Measurements from ENCODE around the gene MAST2.

MAST2 gene

GRCh38 chr1:45987204-45987603, 183.8 kb downstream of the MAST2 start:
- no peak overlapping the region for H3K9ac ChIP-seq (ENCODE audit: low read depth in 1 of 2, low read length in 2 of 2)
- H3K4me3 ChIP-seq (ENCODE audit: low read depth in 1 of 2, low read length in 2 of 2): no peak overlapping the region
- no peaks in the 10 kb centered on the region for H3K9me3 ChIP-seq (ENCODE audit: control insufficient read depth in 1 of 2, low read length in 2 of 2)
- no peaks in the 10 kb centered on the region for H3K36me3 ChIP-seq (ENCODE audit: control insufficient read depth in 1 of 2, insufficient read depth in 2 of 2, low read length in 2 of 2)
- H3K27me3 ChIP-seq (ENCODE audit: control insufficient read depth in 1 of 2, insufficient read depth in 2 of 2, low read length in 2 of 2): no peaks in the 10 kb centered on the region
- peaks cover 3 to 6% of the 10 kb centered on the region in 2 donors for H3K4me1 ChIP-seq (ENCODE audit: control insufficient read depth in 1 of 2, insufficient read depth in 2 of 2, low read length in 2 of 2)
- H3K27ac ChIP-seq (ENCODE audit: low read depth, low read length): no peak overlapping the region

- Histone ChIP-seq H3K9me3 (ENCODE audit: control insufficient read depth in 1 of 2, low read length in 2 of 2) (no peaks in the 10 kb centered on the region), H3K27ac (ENCODE audit: low read depth, low read length) (no peak overlapping the region), H3K27me3 (ENCODE audit: control insufficient read depth in 1 of 2, insufficient read depth in 2 of 2, low read length in 2 of 2) (no peaks in the 10 kb centered on the region), H3K4me1 (ENCODE audit: control insufficient read depth in 1 of 2, insufficient read depth in 2 of 2, low read length in 2 of 2) (no peaks in the 10 kb centered on the region), H3K36me3 (ENCODE audit: control insufficient read depth in 1 of 2, insufficient read depth in 2 of 2, low read length in 2 of 2) (no peaks in the 10 kb centered on the region), H3K4me3 (ENCODE audit: low read depth in 1 of 2, low read length in 2 of 2) (no peak overlapping the region), H3K9ac (ENCODE audit: low read depth in 1 of 2, low read length in 2 of 2) (no peak overlapping the region)
Observed at GRCh38 chr1:45989249-45989648, 185.8 kb downstream of the MAST2 start.

GRCh38 chr1:45994423-45994822, 191.0 kb downstream of the MAST2 start:
- Histone ChIP-seq H3K4me1 (ENCODE audit: control insufficient read depth in 1 of 2, insufficient read depth in 2 of 2, low read length in 2 of 2) (no peaks in the 10 kb centered on the region), H3K9me3 (ENCODE audit: control insufficient read depth in 1 of 2, low read length in 2 of 2) (no peaks in the 10 kb centered on the region), H3K9ac (ENCODE audit: low read depth in 1 of 2, low read length in 2 of 2) (no peak overlapping the region), H3K27me3 (ENCODE audit: control insufficient read depth in 1 of 2, insufficient read depth in 2 of 2, low read length in 2 of 2) (no peaks in the 10 kb centered on the region), H3K36me3 (ENCODE audit: control insufficient read depth in 1 of 2, insufficient read depth in 2 of 2, low read length in 2 of 2) (peaks cover 0 to 6% of the 10 kb centered on the region in 2 donors), H3K4me3 (ENCODE audit: low read depth in 1 of 2, low read length in 2 of 2) (no peak overlapping the region), H3K27ac (ENCODE audit: low read depth, low read length) (no peak overlapping the region)

GRCh38 chr1:45995298-45995697, 191.9 kb downstream of the MAST2 start:
- no peaks in the 10 kb centered on the region for H3K27me3 ChIP-seq (ENCODE audit: control insufficient read depth in 1 of 2, insufficient read depth in 2 of 2, low read length in 2 of 2)
- H3K4me3 ChIP-seq (ENCODE audit: low read depth in 1 of 2, low read length in 2 of 2): no peak overlapping the region
- no peaks in the 10 kb centered on the region for H3K9me3 ChIP-seq (ENCODE audit: control insufficient read depth in 1 of 2, low read length in 2 of 2)
- H3K36me3 ChIP-seq (ENCODE audit: control insufficient read depth in 1 of 2, insufficient read depth in 2 of 2, low read length in 2 of 2): peaks cover 0 to 11% of the 10 kb centered on the region in 2 donors
- no peaks in the 10 kb centered on the region for H3K4me1 ChIP-seq (ENCODE audit: control insufficient read depth in 1 of 2, insufficient read depth in 2 of 2, low read length in 2 of 2)
- H3K9ac ChIP-seq (ENCODE audit: low read depth in 1 of 2, low read length in 2 of 2): no peak overlapping the region
- H3K27ac ChIP-seq (ENCODE audit: low read depth, low read length): no peak overlapping the region

- Histone ChIP-seq H3K4me1 (ENCODE audit: control insufficient read depth in 1 of 2, insufficient read depth in 2 of 2, low read length in 2 of 2) (no peaks in the 10 kb centered on the region), H3K27ac (ENCODE audit: low read depth, low read length) (no peak overlapping the region)
Observed at GRCh38 chr1:45998020-45998617, 194.7 kb downstream of the MAST2 start.

GRCh38 chr1:45999507-45999906, 196.1 kb downstream of the MAST2 start:
- no peak overlapping the region for H3K27ac ChIP-seq (ENCODE audit: low read depth, low read length)
- H3K36me3 ChIP-seq (ENCODE audit: control insufficient read depth in 1 of 2, insufficient read depth in 2 of 2, low read length in 2 of 2): peaks cover 7 to 13% of the 10 kb centered on the region in 2 donors

More at GRCh38 chr1:45998020-45998617, 194.7 kb downstream of the MAST2 start:
- Histone ChIP-seq H3K4me3 (ENCODE audit: low read depth in 1 of 2, low read length in 2 of 2) (no peak overlapping the region), H3K36me3 (ENCODE audit: control insufficient read depth in 1 of 2, insufficient read depth in 2 of 2, low read length in 2 of 2) (peaks cover 7 to 13% of the 10 kb centered on the region in 2 donors), H3K9me3 (ENCODE audit: control insufficient read depth in 1 of 2, low read length in 2 of 2) (no peaks in the 10 kb centered on the region), H3K27me3 (ENCODE audit: control insufficient read depth in 1 of 2, insufficient read depth in 2 of 2, low read length in 2 of 2) (no peaks in the 10 kb centered on the region), H3K9ac (ENCODE audit: low read depth in 1 of 2, low read length in 2 of 2) (no peak overlapping the region)

GRCh38 chr1:46001081-46001785, 197.8 kb downstream of the MAST2 start:
- H3K4me1 ChIP-seq (ENCODE audit: control insufficient read depth in 1 of 2, insufficient read depth in 2 of 2, low read length in 2 of 2): no peaks in the 10 kb centered on the region
- no peak overlapping the region for H3K27ac ChIP-seq (ENCODE audit: low read depth, low read length)
- H3K4me3 ChIP-seq (ENCODE audit: low read depth in 1 of 2, low read length in 2 of 2): no peak overlapping the region
- H3K9ac ChIP-seq (ENCODE audit: low read depth in 1 of 2, low read length in 2 of 2): no peak overlapping the region
- H3K27me3 ChIP-seq (ENCODE audit: control insufficient read depth in 1 of 2, insufficient read depth in 2 of 2, low read length in 2 of 2): no peaks in the 10 kb centered on the region
- H3K36me3 ChIP-seq (ENCODE audit: control insufficient read depth in 1 of 2, insufficient read depth in 2 of 2, low read length in 2 of 2): peaks cover 7 to 19% of the 10 kb centered on the region in 2 donors
- H3K9me3 ChIP-seq (ENCODE audit: control insufficient read depth in 1 of 2, low read length in 2 of 2): no peaks in the 10 kb centered on the region

More at GRCh38 chr1:45999507-45999906, 196.1 kb downstream of the MAST2 start:
- Histone ChIP-seq H3K4me3 (ENCODE audit: low read depth in 1 of 2, low read length in 2 of 2) (no peak overlapping the region), H3K9me3 (ENCODE audit: control insufficient read depth in 1 of 2, low read length in 2 of 2) (no peaks in the 10 kb centered on the region), H3K27me3 (ENCODE audit: control insufficient read depth in 1 of 2, insufficient read depth in 2 of 2, low read length in 2 of 2) (no peaks in the 10 kb centered on the region), H3K9ac (ENCODE audit: low read depth in 1 of 2, low read length in 2 of 2) (no peak overlapping the region), H3K4me1 (ENCODE audit: control insufficient read depth in 1 of 2, insufficient read depth in 2 of 2, low read length in 2 of 2) (no peaks in the 10 kb centered on the region)

- Histone ChIP-seq H3K27me3 (ENCODE audit: control insufficient read depth in 1 of 2, insufficient read depth in 2 of 2, low read length in 2 of 2) (no peaks in the 10 kb centered on the region), H3K27ac (ENCODE audit: low read depth, low read length) (no peak overlapping the region), H3K4me3 (ENCODE audit: low read depth in 1 of 2, low read length in 2 of 2) (no peak overlapping the region), H3K9me3 (ENCODE audit: control insufficient read depth in 1 of 2, low read length in 2 of 2) (no peaks in the 10 kb centered on the region), H3K4me1 (ENCODE audit: control insufficient read depth in 1 of 2, insufficient read depth in 2 of 2, low read length in 2 of 2) (no peaks in the 10 kb centered on the region), H3K9ac (ENCODE audit: low read depth in 1 of 2, low read length in 2 of 2) (no peak overlapping the region), H3K36me3 (ENCODE audit: control insufficient read depth in 1 of 2, insufficient read depth in 2 of 2, low read length in 2 of 2) (peaks cover 18 to 31% of the 10 kb centered on the region in 2 donors)
Observed at GRCh38 chr1:46002551-46003150, 199.2 kb downstream of the MAST2 start.

GRCh38 chr1:46003315-46003714, 199.9 kb downstream of the MAST2 start:
- H3K36me3 ChIP-seq (ENCODE audit: control insufficient read depth in 1 of 2, insufficient read depth in 2 of 2, low read length in 2 of 2): peaks cover 23 to 37% of the 10 kb centered on the region in 2 donors
- no peaks in the 10 kb centered on the region for H3K9me3 ChIP-seq (ENCODE audit: control insufficient read depth in 1 of 2, low read length in 2 of 2)
- H3K27ac ChIP-seq (ENCODE audit: low read depth, low read length): no peak overlapping the region

GRCh38 chr1:46004492-46004891, 201.1 kb downstream of the MAST2 start:
- H3K36me3 ChIP-seq (ENCODE audit: control insufficient read depth in 1 of 2, insufficient read depth in 2 of 2, low read length in 2 of 2): peaks cover 23 to 40% of the 10 kb centered on the region in 2 donors
- H3K4me1 ChIP-seq (ENCODE audit: control insufficient read depth in 1 of 2, insufficient read depth in 2 of 2, low read length in 2 of 2): no peaks in the 10 kb centered on the region
- no peaks in the 10 kb centered on the region for H3K9me3 ChIP-seq (ENCODE audit: control insufficient read depth in 1 of 2, low read length in 2 of 2)
- H3K4me3 ChIP-seq (ENCODE audit: low read depth in 1 of 2, low read length in 2 of 2): no peak overlapping the region
- H3K27me3 ChIP-seq (ENCODE audit: control insufficient read depth in 1 of 2, insufficient read depth in 2 of 2, low read length in 2 of 2): no peaks in the 10 kb centered on the region
- H3K9ac ChIP-seq (ENCODE audit: low read depth in 1 of 2, low read length in 2 of 2): no peak overlapping the region
- no peak overlapping the region for H3K27ac ChIP-seq (ENCODE audit: low read depth, low read length)

More at GRCh38 chr1:46003315-46003714, 199.9 kb downstream of the MAST2 start:
- Histone ChIP-seq H3K9ac (ENCODE audit: low read depth in 1 of 2, low read length in 2 of 2) (no peak overlapping the region), H3K4me1 (ENCODE audit: control insufficient read depth in 1 of 2, insufficient read depth in 2 of 2, low read length in 2 of 2) (no peaks in the 10 kb centered on the region), H3K27me3 (ENCODE audit: control insufficient read depth in 1 of 2, insufficient read depth in 2 of 2, low read length in 2 of 2) (no peaks in the 10 kb centered on the region), H3K4me3 (ENCODE audit: low read depth in 1 of 2, low read length in 2 of 2) (no peak overlapping the region)

Data from duodenal mucosa (tissue), 2 donors.